Activated gamma-delta T cell treated with anti-CD3 and anti-CD28 coated beads, Interleukin-2, amount 50 U/mL, for 16 hours (primary cell): ENCODE data around the gene KIF14.
"Not testable (repeated sequence)": the region's sequence is repeated elsewhere in the genome, so short reads cannot be mapped to it uniquely, and the experiment has no call there.

Experiments
- DNase-seq: peaks from one replicate; pipeline ENCODE4 v3.0.0-alpha.2; 2020; ENCODE audit warnings: low read depth

The KIF14 gene

DNA sequence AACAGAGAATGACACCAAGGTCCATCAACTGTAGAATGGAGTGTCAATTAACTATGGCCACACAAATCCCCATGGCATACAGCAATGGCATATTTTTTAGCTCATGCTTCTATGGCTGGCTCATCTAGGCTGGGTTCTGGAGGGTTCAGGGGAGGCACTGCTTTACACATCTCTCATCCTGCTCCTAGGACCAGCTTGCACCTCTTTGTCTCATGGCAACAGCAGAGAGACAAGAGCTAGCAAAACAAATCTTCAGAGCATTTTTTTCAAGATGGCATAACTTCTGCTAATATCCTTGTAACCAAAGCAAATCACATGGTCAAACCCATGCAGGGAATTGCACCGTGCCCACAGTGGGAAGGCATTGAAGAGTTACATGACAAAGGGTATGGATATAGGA lies 82.4 kb downstream of the KIF14 start:
- no peak for DNase-seq

DNA sequence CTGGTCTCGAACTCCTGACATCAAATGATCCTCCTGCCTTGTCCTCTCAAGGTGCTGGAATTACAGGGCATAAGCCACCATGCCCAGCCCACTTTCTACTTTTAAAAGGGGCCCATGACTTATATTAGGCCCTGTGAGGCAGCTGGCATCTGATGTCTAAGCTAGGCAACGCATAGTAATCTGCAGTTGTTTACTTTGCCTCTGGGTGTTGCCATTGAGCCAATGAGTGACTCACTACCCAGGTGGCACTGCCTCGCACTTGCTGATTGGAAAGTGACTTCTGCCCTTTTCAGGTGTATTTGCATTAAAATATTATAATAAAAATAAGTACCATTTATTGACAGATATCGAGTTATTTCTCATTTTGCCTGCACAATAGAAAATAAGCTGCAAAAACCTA lies 84.9 kb downstream of the KIF14 start:
- no peak for DNase-seq

DNA sequence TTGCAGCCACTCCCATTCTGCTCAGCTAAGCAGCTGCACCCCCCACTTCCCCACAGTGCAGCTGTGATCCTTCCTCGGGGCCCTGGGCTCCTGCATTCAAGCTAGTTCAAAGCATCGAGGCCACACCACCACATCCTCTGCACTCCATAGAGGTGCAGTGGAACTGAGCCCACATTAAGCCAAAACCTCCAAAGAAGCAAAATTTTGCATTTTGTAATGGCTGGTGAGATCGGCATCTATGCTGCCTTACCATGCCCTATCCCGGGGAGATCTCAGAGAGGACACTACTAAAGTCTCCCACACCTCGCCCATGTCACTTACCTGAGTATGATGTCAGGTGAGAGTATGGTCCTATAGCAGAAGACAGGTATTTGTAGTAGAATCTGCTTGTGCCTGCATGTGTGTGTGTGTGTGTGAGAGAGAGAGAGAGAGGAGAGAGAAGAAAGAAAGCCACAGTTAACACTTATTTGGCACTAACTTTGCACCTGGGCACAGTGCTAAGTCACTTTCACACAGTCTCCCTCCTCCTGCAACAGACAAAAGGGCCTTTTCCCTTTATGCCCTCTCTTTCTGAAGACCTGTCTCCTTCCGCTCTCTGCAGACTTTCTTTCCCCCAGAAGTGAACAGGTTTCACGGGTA lies 89.8 kb downstream of the KIF14 start:
- peak; percentile 14 for DNase-seq

DNA sequence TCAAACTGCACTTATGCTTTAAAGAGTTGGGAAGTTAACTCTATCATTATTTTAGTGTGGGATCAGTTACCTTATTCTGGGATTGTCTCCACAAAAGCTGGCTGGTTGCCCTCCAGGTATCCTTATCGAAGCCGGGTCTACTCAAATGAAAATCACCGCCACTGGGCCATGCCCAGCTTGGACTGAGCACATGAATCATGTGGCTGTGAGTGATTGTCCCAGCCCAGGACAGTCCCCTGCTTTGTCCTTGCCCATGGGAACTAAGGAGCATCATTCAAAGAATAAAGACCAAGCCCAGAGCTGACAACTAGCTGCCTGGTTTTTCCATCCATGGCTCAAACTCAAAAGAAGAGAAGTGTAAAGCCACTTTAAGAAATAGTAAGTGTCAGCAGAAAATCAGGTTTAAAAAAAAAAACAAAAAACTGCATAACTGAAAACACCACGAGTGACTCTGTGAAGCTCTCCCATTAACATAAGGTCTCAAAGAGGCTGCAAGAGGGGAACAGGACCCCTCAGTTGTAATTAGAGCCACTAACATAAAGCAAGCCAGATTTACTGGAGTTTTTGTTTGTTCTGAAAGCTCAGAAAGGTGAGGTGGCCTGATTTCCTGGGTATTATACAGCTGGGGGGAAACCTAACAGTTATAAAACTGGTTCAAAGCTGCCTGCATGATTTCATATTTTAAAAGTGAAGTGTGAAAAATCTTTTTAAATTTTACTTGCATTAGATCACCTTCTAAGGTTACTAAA lies 91.5 kb downstream of the KIF14 start:
- DNase-seq: no peak

DNA sequence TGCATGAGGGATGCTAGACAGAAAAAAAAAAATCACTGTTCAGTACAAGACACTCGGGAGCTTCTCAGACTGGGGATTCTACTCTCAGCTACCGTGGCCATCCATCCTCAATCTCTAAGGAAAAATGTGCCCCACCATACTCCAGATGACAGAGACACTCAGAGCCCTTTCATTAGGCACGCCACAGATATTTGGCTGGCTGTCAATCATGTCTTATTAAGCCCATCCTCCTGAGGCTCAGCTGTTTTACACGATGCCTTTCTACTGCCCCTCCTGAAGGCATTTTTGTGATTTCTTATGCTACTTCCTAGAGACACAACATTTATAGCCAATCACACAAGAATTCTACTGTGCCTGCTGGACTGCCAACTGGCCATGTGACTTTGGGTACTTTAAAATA lies 92.9 kb downstream of the KIF14 start:
- no peak for DNase-seq

DNA sequence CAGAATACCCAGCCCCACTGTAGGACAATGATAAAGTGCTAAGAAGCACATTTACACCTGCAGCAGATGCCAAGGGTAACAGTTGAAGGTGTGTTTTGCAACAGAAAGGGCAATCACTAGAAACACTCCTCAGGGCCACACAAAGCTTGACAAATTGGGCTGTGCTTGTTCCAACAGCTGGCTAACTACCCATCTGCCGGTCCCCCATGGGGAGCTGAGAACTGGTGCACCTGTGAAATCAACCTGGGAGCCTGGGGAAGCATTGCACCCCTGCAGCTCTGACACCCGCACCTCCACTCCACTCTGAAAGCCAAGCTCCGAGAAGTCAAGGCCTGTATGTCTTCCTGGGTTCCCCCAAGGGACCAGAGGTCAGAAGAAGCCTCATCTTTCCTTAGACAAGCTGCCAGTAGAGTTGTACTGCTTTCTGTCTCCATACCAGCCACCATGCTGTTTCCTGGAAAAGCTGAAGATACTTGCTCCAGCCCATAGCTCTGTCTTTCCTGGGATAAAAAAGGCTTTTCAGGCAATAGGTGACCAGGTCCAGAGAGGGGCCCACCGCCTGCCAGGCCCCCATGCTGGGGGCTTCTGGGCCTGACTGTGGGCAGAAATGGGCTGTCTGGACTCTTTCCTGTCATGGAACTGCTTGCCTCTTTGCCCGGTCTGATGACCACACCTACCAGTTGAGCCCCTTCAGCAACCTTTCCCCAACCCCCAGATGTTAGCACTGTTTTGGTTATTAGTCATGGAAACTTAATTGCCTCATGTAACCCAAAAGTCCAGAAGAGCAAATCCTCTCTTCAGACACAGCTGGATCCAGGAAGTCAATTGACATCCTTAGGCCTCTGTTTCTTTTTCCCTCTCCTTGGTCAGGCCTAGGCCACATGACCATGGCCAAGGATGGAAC lies 93.6 kb downstream of the KIF14 start:
- DNase-seq: no peak

DNA sequence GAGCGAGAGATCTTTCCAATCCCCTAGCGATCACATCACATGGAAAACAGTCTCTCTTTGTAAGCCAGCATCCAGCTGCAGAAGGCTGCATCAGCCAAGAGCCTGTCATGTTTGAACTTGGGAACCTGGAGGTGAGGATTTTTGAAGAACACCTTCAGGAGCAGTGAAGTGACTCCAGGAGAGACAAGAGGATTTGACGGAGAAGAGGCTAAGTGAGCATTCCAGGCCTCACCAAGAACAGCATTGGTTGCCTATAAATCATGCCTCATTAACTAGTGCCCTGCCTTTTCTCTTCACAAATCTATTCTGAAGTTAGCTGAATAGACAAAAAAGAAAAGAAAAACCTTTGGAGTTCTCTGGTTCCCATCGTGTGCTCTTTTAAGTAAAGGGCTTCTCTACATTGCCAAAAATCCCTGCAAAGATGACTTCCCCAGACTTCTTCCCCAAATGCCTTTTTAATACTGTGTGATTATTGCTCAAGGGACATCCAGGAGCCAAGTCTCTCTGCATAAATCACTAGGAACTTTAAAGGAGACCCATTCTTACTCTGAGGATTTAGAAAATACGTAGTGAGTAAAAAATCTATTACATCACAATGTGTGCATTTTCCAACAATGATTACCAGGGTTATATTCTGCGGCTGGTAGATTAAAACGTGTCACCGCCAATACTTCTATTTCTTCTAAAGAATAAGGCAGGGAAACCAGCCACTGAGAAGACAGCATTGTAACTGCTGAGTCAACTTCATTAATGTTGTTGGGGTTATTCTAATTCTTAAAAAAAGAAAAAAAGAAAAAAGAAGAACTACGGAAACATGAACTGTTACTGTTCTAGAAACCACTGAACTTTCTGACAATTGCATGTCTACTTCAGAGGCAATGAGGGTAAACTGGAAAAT lies 95.2 kb downstream of the KIF14 start:
- no peak for DNase-seq

DNA sequence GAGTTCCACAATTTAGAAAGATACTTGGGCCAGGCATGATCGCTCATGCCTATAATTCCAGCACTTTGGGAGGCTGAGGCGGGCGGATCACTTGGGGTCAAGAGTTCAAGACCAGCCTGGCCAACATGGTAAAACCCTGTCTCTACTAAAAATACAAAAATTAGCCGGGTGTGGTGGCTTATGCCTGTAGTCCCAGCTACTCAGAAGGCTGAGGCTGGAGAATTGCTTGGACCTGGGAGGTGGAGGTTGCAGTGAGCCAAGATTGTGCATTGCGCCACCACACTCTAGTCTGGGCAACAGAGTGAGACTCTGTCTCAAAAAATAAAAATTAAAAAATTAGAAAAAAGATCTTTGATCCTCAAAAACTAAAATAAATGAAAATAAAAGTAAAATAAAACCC lies 96.0 kb downstream of the KIF14 start:
- DNase-seq: not testable (repeated sequence)

DNA sequence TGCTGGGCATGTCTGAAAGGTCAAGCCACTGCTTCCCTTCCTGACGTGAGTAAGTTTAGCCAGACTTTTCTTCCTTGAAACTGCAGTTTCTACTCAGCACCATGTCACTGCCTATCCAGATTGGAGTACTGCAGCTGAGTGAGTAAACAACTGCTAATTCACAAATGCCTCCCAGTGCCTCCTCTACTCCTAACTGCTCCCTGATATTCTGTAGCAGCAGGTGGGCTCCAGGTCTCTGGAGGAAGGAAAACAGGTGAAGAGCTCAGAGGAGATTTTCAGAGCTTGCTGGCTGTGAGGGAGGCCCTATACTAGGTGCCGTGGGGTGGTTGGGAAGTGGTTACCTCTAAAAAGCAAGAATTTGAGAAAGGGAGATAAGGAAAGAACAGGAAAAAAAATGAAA lies 96.5 kb downstream of the KIF14 start:
- DNase-seq: no peak

DNA sequence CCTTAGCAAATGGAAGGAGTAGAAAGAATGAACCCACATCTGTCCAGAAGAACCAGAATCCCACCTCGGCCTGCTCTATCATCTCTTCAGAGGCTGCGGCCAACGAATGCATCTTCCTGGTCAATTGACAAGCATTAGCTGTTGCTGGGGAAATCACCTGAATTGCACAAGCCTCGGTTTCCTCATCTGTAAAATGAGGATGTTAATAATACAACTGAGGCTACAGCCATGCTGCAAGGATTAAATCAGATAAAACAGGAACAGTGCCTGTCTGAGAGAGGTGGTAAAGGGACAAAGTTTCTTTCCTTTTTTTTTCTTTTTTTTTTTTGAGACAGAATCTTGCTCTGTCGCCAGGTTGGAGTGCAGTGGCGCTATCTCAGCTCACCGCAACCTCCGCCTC lies 99.8 kb downstream of the KIF14 start:
- no peak for DNase-seq

DNA sequence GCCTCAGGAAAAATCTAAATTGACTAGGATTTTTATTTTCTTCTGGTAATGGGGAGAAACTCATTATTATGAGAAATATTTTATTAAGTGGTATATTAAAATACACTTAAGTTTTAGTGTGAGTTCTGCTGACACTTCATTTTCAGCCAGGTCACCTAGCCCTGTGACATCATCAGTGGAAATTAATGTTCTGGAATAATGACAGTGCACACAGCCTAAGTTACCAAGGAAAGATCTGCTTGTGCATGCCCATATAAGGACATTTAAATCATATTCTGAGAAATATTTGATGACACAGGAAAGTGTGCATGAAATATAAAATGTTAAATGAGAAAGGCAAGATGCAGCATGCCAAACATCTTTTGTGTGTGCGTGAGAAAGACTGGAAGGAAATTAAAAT lies 102.0 kb downstream of the KIF14 start:
- no peak for DNase-seq

DNA sequence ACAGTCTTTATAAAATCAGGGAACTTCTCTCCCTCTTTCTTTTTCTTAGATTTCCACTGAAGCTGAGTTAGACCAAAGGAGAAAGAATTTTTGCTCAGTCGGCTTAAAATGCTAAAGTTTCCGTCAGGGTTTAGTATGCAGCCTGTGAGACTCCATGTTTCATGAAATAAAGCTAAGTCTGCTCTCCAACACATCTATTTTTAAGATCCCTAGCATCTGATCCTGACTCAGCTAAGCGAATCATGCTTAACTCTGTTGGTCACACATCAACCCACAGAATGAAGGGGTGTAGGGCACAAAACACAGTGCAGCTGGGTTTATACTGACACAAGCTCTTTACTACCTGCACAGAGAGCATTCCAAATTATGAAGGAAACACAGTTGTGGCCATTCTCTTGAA lies 108.4 kb downstream of the KIF14 start:
- DNase-seq: no peak

DNA sequence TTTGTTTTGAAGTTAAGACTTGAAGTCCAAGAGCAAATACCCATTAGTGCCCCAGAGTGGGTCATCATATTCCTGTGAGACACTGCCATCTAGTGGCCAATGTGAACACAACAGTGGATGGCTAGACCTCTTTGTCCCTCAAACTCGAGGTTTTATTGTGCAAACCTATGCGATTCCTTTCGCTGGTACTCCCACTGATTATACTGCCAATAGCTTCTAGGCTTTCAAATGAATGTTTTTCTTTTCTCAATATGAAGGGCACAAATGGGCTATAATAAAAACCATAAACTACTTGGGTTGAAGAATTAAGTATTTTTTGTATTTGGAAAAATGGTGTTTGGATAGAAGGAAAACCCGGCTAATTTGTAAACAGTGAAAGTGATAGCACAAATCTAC lies 110.3 kb downstream of the KIF14 start:
- DNase-seq: peak; percentile 54

DNA sequence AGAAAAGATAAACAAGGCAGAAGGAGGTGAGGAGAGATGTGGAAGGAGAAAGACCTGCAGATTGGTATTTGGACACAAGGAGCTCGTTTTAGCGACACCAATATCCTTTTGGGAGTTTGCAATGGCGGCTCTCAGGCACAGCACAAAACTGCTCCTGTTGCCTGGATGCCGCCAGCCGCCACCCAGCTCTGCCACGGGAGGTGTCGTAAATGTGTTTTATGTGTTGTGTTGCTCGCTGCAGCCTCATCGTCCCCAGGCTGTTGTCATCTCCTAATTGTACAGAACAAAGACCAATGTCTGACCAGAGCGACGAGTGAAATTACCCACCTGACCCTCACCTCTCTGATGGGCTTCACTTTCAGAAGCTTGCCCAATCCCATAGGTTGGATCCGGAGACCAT lies 114.1 kb downstream of the KIF14 start:
- DNase-seq: no peak

DNA sequence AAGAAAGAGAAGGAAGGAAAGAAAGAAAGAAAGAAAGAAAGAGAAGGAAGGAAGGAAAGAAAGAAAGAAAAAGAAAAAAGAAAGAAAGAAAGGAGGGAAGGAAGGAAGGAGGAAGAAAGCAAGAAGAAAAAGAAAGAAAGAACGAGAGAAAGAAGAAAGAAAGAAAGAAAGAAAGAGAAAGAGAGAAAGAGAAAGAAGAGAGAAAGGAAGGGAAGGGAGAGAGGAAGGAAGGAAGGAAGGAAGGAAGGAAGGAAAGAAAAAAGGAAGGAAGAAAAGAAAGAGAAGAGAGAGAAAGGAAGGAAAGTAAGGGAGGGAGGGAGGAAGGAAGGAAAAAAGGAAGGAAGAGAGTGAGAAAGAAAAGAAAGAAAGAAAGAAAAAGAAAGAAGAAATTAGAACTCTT lies 115.3 kb downstream of the KIF14 start:
- no peak for DNase-seq
